Neural cell (in vitro differentiated cells): Measurements from ENCODE around the gene CDNF.

Source experiments
- EP300 ChIP-seq: fragments of 450-650 bp; conservative IDR thresholded peaks from 2 replicates; pipeline ENCODE4 v1.6.1; 2014; ENCODE audit warnings: antibody characterized with exemption, mild to moderate bottlenecking, moderate library complexity; ENCODE audit not compliant: poor library complexity, severe bottlenecking
- POLR2AphosphoS5 ChIP-seq: IDR thresholded peaks from 2 replicates; pipeline ENCODE4 v1.6.1; 2012
- TF ChIP-seq, protein P1 (sequence below): fragments of 450-650 bp; IDR thresholded peaks from 2 replicates; pipeline ENCODE4 v1.5.1; 2014; ENCODE audit warnings: antibody characterized with exemption, mild to moderate bottlenecking, moderate library complexity; ENCODE audit not compliant: poor library complexity, severe bottlenecking
- TF ChIP-seq, protein P2 (sequence below): IDR thresholded peaks from 2 replicates; pipeline ENCODE4 v1.6.1; 2012; ENCODE audit warnings: borderline replicate concordance

DNA sequence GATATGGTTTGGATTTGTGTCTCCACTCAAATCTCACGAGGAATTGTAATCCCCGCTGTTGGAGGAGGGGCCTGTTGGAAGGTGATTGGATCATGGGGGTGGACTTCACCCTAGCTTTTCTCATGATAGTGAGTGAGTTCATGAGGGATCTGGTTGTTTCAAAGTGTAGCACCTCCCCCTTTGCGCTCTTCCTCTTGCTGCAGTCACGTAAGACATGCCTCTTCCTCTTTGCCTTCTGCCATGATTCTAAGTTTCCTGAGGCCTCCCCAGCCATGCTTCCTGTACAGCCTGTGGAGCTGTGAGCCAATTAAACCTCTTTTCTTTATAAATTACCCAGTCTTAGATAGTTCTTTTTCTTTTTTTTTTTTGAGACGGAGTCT lies 17.1 kb downstream of the CDNF start:
- TF ChIP-seq, protein P1, sequence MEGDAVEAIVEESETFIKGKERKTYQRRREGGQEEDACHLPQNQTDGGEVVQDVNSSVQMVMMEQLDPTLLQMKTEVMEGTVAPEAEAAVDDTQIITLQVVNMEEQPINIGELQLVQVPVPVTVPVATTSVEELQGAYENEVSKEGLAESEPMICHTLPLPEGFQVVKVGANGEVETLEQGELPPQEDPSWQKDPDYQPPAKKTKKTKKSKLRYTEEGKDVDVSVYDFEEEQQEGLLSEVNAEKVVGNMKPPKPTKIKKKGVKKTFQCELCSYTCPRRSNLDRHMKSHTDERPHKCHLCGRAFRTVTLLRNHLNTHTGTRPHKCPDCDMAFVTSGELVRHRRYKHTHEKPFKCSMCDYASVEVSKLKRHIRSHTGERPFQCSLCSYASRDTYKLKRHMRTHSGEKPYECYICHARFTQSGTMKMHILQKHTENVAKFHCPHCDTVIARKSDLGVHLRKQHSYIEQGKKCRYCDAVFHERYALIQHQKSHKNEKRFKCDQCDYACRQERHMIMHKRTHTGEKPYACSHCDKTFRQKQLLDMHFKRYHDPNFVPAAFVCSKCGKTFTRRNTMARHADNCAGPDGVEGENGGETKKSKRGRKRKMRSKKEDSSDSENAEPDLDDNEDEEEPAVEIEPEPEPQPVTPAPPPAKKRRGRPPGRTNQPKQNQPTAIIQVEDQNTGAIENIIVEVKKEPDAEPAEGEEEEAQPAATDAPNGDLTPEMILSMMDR = no peak
- TF ChIP-seq EP300 = no peak
- TF ChIP-seq POLR2AphosphoS5 = no peak
- TF ChIP-seq, protein P2, sequence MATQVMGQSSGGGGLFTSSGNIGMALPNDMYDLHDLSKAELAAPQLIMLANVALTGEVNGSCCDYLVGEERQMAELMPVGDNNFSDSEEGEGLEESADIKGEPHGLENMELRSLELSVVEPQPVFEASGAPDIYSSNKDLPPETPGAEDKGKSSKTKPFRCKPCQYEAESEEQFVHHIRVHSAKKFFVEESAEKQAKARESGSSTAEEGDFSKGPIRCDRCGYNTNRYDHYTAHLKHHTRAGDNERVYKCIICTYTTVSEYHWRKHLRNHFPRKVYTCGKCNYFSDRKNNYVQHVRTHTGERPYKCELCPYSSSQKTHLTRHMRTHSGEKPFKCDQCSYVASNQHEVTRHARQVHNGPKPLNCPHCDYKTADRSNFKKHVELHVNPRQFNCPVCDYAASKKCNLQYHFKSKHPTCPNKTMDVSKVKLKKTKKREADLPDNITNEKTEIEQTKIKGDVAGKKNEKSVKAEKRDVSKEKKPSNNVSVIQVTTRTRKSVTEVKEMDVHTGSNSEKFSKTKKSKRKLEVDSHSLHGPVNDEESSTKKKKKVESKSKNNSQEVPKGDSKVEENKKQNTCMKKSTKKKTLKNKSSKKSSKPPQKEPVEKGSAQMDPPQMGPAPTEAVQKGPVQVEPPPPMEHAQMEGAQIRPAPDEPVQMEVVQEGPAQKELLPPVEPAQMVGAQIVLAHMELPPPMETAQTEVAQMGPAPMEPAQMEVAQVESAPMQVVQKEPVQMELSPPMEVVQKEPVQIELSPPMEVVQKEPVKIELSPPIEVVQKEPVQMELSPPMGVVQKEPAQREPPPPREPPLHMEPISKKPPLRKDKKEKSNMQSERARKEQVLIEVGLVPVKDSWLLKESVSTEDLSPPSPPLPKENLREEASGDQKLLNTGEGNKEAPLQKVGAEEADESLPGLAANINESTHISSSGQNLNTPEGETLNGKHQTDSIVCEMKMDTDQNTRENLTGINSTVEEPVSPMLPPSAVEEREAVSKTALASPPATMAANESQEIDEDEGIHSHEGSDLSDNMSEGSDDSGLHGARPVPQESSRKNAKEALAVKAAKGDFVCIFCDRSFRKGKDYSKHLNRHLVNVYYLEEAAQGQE = no peak
